Activated T-cell treated with anti-CD3 and anti-CD28 coated beads for 48 hours (primary cell): ENCODE data around the gene STARD3.

Experiments used
- DNase-seq: peaks from one replicate; pipeline ENCODE4 v3.0.0-alpha.2; 2020; ENCODE audit warnings: low read depth

The STARD3 gene

GRCh38 chr17:39660397-39661385 lies 23.7 kb downstream of the STARD3 start:
- no peak for DNase-seq

- DNase-seq: no peak
Measured at GRCh38 chr17:39661744-39662541, 25.0 kb downstream of the STARD3 start.

GRCh38 chr17:39662551-39663339 lies 25.8 kb downstream of the STARD3 start:
- no peak for DNase-seq

GRCh38 chr17:39663340-39663687 lies 26.4 kb downstream of the STARD3 start:
- DNase-seq: no peak

- DNase-seq: no peak
Measured at GRCh38 chr17:39663688-39664580, 27.0 kb downstream of the STARD3 start.

- DNase-seq: no peak
Measured at GRCh38 chr17:39664581-39665561, 27.9 kb downstream of the STARD3 start, which contains the start of gene TCAP. Gene TCAP, plus strand, starts transcription at chr17:39665349. Its CDS starts 11 bp downstream, at chr17:39665360.

DNA sequence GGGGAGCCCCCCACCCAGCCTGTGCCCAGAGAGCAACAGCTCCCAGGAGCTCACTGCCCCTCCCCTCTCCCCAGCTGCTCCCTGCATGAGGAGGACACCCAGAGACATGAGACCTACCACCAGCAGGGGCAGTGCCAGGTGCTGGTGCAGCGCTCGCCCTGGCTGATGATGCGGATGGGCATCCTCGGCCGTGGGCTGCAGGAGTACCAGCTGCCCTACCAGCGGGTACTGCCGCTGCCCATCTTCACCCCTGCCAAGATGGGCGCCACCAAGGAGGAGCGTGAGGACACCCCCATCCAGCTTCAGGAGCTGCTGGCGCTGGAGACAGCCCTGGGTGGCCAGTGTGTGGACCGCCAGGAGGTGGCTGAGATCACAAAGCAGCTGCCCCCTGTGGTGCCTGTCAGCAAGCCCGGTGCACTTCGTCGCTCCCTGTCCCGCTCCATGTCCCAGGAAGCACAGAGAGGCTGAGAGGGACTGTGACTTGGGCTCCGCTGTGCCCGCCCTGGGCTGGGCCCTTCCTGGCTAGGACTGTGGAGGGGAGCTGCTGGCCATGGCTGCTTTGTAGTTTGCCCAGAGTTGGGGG lies 28.8 kb downstream of the STARD3 start:
- DNase-seq: no peak

DNA sequence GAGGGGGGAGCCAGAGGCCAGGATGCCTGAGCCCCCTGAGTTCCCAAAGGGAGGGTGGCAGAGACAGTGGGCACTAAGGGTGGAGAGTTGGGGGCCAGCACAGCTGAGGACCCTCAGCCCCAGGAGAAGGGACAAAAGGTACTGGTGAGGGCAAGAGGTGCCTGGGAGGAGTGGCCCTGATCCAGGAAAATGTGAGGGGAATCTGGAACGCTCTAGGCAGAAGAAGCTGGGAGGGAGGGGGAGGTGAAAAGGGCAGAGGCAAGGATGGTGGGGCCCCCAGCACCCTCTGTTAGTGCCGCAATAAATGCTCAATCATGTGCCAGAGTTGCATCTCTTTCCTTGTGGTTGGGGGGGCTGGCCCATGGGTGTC lies 29.3 kb downstream of the STARD3 start:
- DNase-seq: no peak

DNA sequence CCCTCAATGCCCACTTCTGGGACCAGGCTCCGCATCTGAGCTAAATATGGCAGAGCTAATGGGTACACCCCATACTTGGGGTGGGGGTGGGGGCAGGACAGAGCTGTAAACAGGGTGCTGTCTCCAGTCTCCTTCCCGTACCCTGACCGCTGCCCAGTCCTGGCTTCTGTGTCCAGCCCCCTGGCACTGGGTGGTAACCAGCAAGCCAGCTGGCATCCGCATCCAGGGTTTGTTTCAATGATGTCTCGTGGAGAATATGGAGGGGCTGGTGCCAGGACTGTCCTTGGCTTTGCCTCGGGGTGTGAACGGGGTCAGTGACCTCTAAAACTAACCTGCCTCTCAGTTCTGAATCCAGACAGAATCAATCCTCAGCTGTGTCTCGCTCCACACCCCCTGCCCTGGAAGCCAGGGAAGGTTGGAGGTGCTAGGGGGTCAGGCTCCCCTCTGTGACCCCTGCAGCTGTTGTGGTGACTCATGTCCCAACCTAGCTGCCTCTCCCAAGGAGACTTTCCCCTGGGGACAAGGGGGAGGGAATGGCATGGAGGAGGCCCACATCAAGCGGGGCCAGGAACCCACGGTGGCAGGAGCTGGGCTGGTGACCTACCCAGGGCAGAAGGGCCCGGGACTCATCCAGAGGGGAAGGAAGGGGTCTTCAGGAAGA lies 29.8 kb downstream of the STARD3 start:
- no peak for DNase-seq

- no peak for DNase-seq
Measured at GRCh38 chr17:39667262-39667944, 30.5 kb downstream of the STARD3 start.

DNA sequence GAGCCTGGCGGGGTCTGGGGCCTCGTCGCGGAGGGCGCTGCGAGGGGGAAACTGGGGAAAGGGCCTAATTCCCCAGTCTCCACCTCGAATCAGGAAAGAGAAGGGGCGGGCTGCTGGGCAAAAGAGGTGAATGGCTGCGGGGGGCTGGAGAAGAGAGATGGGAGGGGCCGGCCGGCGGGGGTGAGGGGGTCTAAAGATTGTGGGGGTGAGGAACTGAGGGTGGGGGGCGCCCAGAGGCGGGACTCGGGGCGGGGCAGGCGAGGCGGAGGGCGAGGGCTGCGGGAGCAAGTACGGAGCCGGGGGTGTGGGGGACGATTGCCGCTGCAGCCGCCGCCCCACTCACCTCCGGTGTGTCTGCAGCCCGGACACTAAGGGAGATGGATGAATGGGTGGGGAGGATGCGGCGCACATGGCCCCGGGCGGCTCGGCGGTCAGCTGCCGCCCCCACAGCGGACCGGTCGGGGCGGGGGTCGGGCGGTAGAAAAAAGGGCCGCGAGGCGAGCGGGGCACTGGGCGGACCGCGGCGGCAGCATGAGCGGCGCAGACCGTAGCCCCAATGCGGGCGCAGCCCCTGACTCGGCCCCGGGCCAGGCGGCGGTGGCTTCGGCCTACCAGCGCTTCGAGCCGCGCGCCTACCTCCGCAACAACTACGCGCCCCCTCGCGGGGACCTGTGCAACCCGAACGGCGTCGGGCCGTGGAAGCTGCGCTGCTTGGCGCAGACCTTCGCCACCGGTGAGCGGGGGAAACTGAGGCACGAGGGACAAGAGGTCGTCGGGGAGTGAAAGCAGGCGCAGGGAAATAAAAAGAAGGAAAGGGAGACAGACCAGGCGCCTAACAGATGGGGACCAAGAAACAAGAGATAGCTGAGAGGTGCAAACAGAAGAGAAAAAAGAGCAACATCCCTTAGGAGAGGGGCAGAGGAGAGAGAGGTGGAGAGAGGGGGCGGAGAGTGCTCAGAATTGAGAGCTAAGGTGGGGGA lies 31.3 kb downstream of the STARD3 start, which contains the start of gene PNMT:
Gene PNMT (plus strand): TSS at position 509 of the 980 bp plus-strand sequence. CDS start 23 bp downstream, at position 532.
- DNase-seq: peak; percentile 69

DNA sequence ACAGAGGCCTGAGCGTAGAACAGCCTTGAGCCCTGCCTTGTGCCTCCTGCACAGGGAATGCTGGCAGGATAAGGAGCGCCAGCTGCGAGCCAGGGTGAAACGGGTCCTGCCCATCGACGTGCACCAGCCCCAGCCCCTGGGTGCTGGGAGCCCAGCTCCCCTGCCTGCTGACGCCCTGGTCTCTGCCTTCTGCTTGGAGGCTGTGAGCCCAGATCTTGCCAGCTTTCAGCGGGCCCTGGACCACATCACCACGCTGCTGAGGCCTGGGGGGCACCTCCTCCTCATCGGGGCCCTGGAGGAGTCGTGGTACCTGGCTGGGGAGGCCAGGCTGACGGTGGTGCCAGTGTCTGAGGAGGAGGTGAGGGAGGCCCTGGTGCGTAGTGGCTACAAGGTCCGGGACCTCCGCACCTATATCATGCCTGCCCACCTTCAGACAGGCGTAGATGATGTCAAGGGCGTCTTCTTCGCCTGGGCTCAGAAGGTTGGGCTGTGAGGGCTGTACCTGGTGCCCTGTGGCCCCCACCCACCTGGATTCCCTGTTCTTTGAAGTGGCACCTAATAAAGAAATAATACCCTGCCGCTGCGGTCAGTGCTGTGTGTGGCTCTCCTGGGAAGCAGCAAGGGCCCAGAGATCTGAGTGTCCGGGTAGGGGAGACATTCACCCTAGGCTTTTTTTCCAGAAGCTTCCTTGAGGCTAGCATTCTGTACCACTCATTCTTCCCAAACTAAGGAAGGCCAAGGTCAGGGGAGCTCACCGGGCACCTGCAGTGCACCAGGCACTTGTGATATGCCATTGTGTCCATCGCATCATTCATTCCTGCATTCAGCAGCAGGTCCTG lies 33.2 kb downstream of the STARD3 start:
- DNase-seq: no peak

DNA sequence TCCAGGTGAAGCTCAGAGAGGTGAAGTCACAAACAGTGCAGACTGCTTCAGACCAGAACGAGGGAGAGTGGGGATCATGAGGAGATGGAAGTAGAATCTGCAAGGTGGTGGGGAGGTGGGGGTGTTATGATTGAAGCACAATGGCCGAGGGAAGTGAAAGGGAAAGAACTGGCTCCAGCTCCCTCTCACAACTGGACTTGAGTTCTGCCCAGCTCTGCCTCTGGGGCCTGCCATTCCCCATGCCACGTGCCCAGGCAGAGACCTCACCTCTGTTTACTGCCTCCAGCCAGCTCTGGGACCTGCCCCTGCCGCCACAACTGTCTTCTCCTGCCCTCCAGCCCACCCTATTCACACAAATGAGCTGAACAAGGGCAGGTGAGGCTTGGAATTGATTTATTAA lies 33.8 kb downstream of the STARD3 start:
- DNase-seq: no peak

GRCh38 chr17:39671651-39672521 lies 34.9 kb downstream of the STARD3 start:
- DNase-seq: no peak
